ENCODE measurements around the gene TMEM168. TPM values are rescaled to one million over a fixed set of nuclear protein-coding genes. Genes with fewer than 3 reads are reported as not detected.

TMEM168 gene, protein sequence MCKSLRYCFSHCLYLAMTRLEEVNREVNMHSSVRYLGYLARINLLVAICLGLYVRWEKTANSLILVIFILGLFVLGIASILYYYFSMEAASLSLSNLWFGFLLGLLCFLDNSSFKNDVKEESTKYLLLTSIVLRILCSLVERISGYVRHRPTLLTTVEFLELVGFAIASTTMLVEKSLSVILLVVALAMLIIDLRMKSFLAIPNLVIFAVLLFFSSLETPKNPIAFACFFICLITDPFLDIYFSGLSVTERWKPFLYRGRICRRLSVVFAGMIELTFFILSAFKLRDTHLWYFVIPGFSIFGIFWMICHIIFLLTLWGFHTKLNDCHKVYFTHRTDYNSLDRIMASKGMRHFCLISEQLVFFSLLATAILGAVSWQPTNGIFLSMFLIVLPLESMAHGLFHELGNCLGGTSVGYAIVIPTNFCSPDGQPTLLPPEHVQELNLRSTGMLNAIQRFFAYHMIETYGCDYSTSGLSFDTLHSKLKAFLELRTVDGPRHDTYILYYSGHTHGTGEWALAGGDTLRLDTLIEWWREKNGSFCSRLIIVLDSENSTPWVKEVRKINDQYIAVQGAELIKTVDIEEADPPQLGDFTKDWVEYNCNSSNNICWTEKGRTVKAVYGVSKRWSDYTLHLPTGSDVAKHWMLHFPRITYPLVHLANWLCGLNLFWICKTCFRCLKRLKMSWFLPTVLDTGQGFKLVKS
- total RNA-seq (2016; rRNA removed; fragmentation: Illumina TruSeq; extraction: Trizol) (5.7 and 8.7 TPM in 2 replicates), polyA plus RNA-seq (2011; rRNA removed) (13.8 and 15.7 TPM in 2 replicates), polyA minus RNA-seq (2011; rRNA and poly(A)+ RNA removed; ENCODE audit: low replicate concordance) (11.0 and 18.1 TPM in 2 replicates), Bru-seq, nascent RNA (percentile 71 among the genes with signal in this experiment), BruChase-seq, experiment 1, labeled RNA remaining after a 6-hour chase (percentile 71 among the genes with signal in this experiment), BruChase-seq, experiment 2, labeled RNA remaining after a 2-hour chase (percentile 85 among the genes with signal in this experiment)
- total RNA-seq (2016; cell fraction: cytosol; rRNA removed; fragmentation: Illumina TruSeq; extraction: Trizol; ENCODE audit: low read depth) = 0.51 and 0.53 TPM in 2 replicates
- total RNA-seq (2016; cell fraction: insoluble cytoplasmic fraction; rRNA removed; fragmentation: Illumina TruSeq; extraction: Trizol) = 7.0 and 8.7 TPM in 2 replicates
- total RNA-seq (2016; cell fraction: membrane; rRNA removed; fragmentation: Illumina TruSeq; extraction: Trizol) = 2.5 and 3.6 TPM in 2 replicates
- total RNA-seq (2016; cell fraction: nucleus; rRNA removed; fragmentation: Illumina TruSeq; extraction: Trizol) = 13.7 and 16.6 TPM in 2 replicates
- 6.7 and 10.2 TPM in 2 replicates for polyA plus RNA-seq (2011; cell fraction: cytosol; rRNA removed)
- polyA plus RNA-seq (2011; cell fraction: nucleus; rRNA removed) = 12.1 and 12.2 TPM in 2 replicates
- polyA plus RNA-seq (2012) = 7.9 and 8.6 TPM in 2 replicates
- 0.45 and 0.51 TPM in 2 replicates for polyA plus RNA-seq (2016; cell fraction: cytosol; fragmentation: Illumina TruSeq; extraction: Trizol; ENCODE audit: low read depth)
- polyA plus RNA-seq (2016; cell fraction: insoluble cytoplasmic fraction; fragmentation: Illumina TruSeq; extraction: Trizol; ENCODE audit: low read depth) = 4.0 and 5.9 TPM in 2 replicates
- 1.7 and 2.0 TPM in 2 replicates for polyA plus RNA-seq (2016; cell fraction: membrane; fragmentation: Illumina TruSeq; extraction: Trizol; ENCODE audit: low read depth)
- 19.4 TPM in 2 replicates for polyA plus RNA-seq (2016; cell fraction: nucleus; fragmentation: Illumina TruSeq; extraction: Trizol; ENCODE audit: insufficient read depth, low read depth)
- polyA minus RNA-seq (2011; cell fraction: cytosol; rRNA and poly(A)+ RNA removed) = 12.2 and 13.3 TPM in 2 replicates
- 18.5 and 19.9 TPM in 2 replicates for polyA minus RNA-seq (2011; cell fraction: nucleus; rRNA and poly(A)+ RNA removed)
- long read RNA-seq, experiment 1, full-length matches to known transcripts = 3 of 4 reads
- long read RNA-seq, experiment 1, partial matches to known transcripts = 0 of 4 reads
- long read RNA-seq, experiment 1, other reads (novel, unspliced or antisense) = 1 of 4 reads
- long read RNA-seq, experiment 2, partial matches to known transcripts = 1 of 12 reads
- long read RNA-seq, experiment 2, other reads (novel, unspliced or antisense) = 11 of 12 reads

DNA sequence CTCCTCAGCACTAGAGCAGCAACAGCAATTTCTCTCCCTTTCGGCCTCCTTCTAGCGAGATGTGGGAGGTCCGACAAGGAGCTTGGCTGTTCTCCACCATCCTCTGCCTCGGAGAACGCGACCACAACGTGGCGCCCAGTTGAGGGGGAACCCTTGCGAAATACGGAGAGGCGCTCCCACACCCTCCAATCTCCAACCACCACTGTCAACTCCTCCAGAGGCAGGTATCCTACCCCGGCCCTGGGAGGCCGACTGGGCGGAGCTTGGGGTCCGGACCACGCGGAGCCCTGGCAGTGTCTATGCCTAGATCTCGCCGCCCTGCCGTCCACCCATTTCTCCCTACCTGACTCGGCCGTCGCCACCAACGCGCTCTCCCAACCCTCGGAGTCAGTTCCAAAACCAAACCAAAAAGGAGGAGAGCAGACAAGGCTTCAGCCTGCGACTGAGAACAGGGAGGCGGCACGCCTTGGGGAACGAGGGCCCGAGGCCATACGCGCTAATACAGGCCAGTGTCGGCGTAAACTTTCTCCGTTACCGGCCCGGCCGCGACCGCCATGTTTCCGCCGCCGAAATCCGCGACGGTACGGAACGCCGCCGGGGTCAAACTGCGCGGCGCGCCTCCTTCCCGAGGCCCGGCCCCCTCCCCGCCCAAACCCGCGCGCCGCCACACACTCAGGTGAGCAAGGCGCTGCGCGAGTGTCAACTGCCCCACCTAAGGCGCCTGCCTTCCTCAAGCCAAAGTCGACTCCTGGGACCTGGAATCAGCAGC lies at the start of gene TMEM168:
TMEM168 (minus strand) TSS at position 577 of the 769 bp plus-strand sequence. CDS start 5,568 bp downstream, outside the sequence.
- Histone ChIP-seq H3K27ac (ENCODE audit: extremely low read length, insufficient read depth, low read length) (peak within 1 kb of the TSS; percentile 93), H3K4me1 (ENCODE audit: insufficient read depth, low read length) (peaks cover 22% of the 10 kb centered on the region), H2AFZ (ENCODE audit: low read length) (peak within 1 kb of the TSS; percentile 94), H3K27me3 (ENCODE audit: control insufficient read depth in 1 of 2, insufficient read depth in 2 of 2, low read length in 2 of 2) (peaks cover 0 to 2% of the 10 kb centered on the region in 2 experiments; a peak in 1 of 5 replicates), H3K4me2 (ENCODE audit: low read depth, low read length) (peak within 1 kb of the TSS; percentile 88), H3K79me2 (ENCODE audit: insufficient read depth, low read length) (peaks cover 7% of the 10 kb centered on the region), H3K36me3 (replicated peaks in 1 of 2; ENCODE audit: control insufficient read depth in 1 of 2, insufficient read depth in 2 of 2, low read length in 2 of 2) (no peaks in the 10 kb centered on the region), H3K9ac (ENCODE audit: insufficient read depth, low read depth, low read length) (peak within 1 kb of the TSS; percentile 79), H3K4me3 (replicated peaks in 1 of 3; ENCODE audit: insufficient read depth in 1 of 3, low read depth in 2 of 3, low read length in 3 of 3) (peak within 1 kb of the TSS; percentile 67 to 78 (median 73)), H3K9me3 (ENCODE audit: low read length) (no peaks in the 10 kb centered on the region), H4K20me1 (ENCODE audit: insufficient read depth, low read length) (no peaks in the 10 kb centered on the region)
- in situ Hi-C loops (cut with HindIII; ENCODE audit: extremely low pct_ligation_motif_present, low pct_unique_long_range_greater_than_20kb) (no loop called here), intact Hi-C loops (cut with micrococcal nuclease; ENCODE audit: unreplicated experiment) (loop anchor here (5.0 to 10.0 kb wide), 2 partner anchors 105 to 152 kb away; no protein-coding TSS in a partner anchor)
- WGBS (ENCODE audit: low lambda C conversion rate) = 47% methylated on average over 49 of the region's 67 CpGs
- peak; percentile 86 for ATAC-seq
- FAIRE-seq = no peak
- TSS peak; percentile 93 for BruUV-seq (replicated peaks)
- peak; percentile 63 for DNase-seq (ENCODE audit: low spot score)
- CTCF ChIA-PET (ENCODE audit: low intra/inter-chr PET ratio, low total read pairs) = no interaction called here
- POLR2A ChIA-PET = interaction anchor here (0.8 to 1.9 kb wide), 2 partner anchors 149 to 150 kb away, joined by 5 to 7 read pairs; a partner anchor contains a TSS
- TF ChIP-seq, protein P1, sequence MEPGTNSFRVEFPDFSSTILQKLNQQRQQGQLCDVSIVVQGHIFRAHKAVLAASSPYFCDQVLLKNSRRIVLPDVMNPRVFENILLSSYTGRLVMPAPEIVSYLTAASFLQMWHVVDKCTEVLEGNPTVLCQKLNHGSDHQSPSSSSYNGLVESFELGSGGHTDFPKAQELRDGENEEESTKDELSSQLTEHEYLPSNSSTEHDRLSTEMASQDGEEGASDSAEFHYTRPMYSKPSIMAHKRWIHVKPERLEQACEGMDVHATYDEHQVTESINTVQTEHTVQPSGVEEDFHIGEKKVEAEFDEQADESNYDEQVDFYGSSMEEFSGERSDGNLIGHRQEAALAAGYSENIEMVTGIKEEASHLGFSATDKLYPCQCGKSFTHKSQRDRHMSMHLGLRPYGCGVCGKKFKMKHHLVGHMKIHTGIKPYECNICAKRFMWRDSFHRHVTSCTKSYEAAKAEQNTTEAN (CRISPR knock-in tag; conservative IDR thresholded peaks at IDR 0.05) = no peak
- TF ChIP-seq, protein P2, sequence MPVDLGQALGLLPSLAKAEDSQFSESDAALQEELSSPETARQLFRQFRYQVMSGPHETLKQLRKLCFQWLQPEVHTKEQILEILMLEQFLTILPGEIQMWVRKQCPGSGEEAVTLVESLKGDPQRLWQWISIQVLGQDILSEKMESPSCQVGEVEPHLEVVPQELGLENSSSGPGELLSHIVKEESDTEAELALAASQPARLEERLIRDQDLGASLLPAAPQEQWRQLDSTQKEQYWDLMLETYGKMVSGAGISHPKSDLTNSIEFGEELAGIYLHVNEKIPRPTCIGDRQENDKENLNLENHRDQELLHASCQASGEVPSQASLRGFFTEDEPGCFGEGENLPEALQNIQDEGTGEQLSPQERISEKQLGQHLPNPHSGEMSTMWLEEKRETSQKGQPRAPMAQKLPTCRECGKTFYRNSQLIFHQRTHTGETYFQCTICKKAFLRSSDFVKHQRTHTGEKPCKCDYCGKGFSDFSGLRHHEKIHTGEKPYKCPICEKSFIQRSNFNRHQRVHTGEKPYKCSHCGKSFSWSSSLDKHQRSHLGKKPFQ (CRISPR knock-in tag; IDR thresholded peaks at IDR 0.05; ENCODE audit: insufficient replicate concordance) = no peak
- TF ChIP-seq ZBTB38 (CRISPR knock-in tag; IDR thresholded peaks at IDR 0.05) (0 out of 2 replicates have a peak, but pooled peaks have one; percentile 33), SMYD3 (CRISPR knock-in tag; IDR thresholded peaks at IDR 0.05) (no peak), TMF1 (CRISPR knock-in tag; IDR thresholded peaks at IDR 0.05; ENCODE audit: low read depth) (0 out of 2 replicates have a peak, but pooled peaks have one; percentile 53), TARDBP (CRISPR knock-in tag; IDR thresholded peaks at IDR 0.05) (peak; percentile 47; the same call in 1 of the 2 replicates), AGO1 (IDR thresholded peaks at IDR 0.05; ENCODE audit: low read depth, low read length, poor library complexity, severe bottlenecking) (no peak), ZBTB42 (CRISPR knock-in tag; IDR thresholded peaks at IDR 0.05) (no peak)
